K562 (cell line): ENCODE data around the gene TARS2. TPM values are rescaled to one million over a fixed set of nuclear protein-coding genes. Genes with fewer than 3 reads are reported as not detected.
A peak's percentile ranks its signal among the peaks of the same experiment; 100 is the strongest.

ENCODE experiments used
- ATAC-seq: fragments of 200-7000 bp; cut with Tn5 transposase; 3 replicates; pipeline ENCODE4 v1.9.1; 2020; ENCODE audit warnings: moderate library complexity
- Bru-seq: library from RNA; stranded (reverse); fragments of 400-500 nt; gene quantifications from one replicate; lab custom pipeline; 2021; lab: Mats Ljungman, UMichigan
- BruChase-seq, 2 experiments: library from RNA; stranded (reverse); fragments of 400-500 nt; gene quantifications; one replicate each; lab custom pipeline; 2021; lab: Mats Ljungman, UMichigan
- BruUV-seq: library from RNA; stranded (reverse); fragments of 400-500 nt; replicated peaks from 2 replicates; lab custom pipeline; 2021; lab: Mats Ljungman, UMichigan
- CTCF ChIA-PET: fragments of 300-600 bp; formaldehyde crosslinking; extraction: SDS; loops from one replicate; lab custom pipeline; 2021; ENCODE audit warnings: low intra/inter-chr PET ratio; lab: Yijun Ruan, JAX
- POLR2A ChIA-PET: fragments of 300-600, 350-650 bp; sonication (Branson Sonifier 250); formaldehyde crosslinking; extraction: SDS; loops from one replicate; lab custom pipeline; 2021; ENCODE audit warnings: antibody characterized with exemption, inconsistent platforms; lab: Yijun Ruan, JAX
- DNase-seq, 4 experiments: peaks; one replicate each; pipeline versions ENCODE4 v3.0.0 to v3.0.0-alpha.2; 2011 to 2018; ENCODE audit warnings: low spot score in 3 of 4, mixed read lengths in 3 of 4; ENCODE audit errors: extremely low read depth in 1 of 4
- FAIRE-seq: peaks from 2 replicates; lab custom pipeline; 2011; peaks lifted over from hg19 to GRCh38; lab: Jason Lieb, UNC
- H2AFZ ChIP-seq: 2 replicates; pipeline ENCODE4 v1.6.0; 2011; ENCODE audit warnings: low read depth, low read length, control low read depth, inconsistent platforms
- H3K27ac ChIP-seq: fragments of 200-600 bp; 3 replicates; pipeline ENCODE4 v1.8.0; 2011; ENCODE audit warnings: low read depth, mild to moderate bottlenecking, control low read depth, inconsistent platforms, low read length, moderate library complexity, mixed read lengths; ENCODE audit errors: extremely low read depth
- H3K27me3 ChIP-seq, 2 experiments: fragments of 300-600 bp in 1 of 2; 2 replicates in 1 of 2; 3 replicates in 1 of 2; pipeline versions ENCODE4 v1.6.0 to v1.8.0; 2011; ENCODE audit warnings: inconsistent platforms in 2 of 2, low read length in 2 of 2, mild to moderate bottlenecking in 1 of 2, mixed read lengths in 1 of 2, moderate library complexity in 1 of 2; ENCODE audit not compliant: control insufficient read depth in 2 of 2, insufficient read depth in 2 of 2
- H3K36me3 ChIP-seq: fragments of 300-600 bp; 3 replicates; pipeline ENCODE4 v1.8.0; 2011; ENCODE audit warnings: mild to moderate bottlenecking, low read length, inconsistent platforms; ENCODE audit not compliant: control insufficient read depth, insufficient read depth
- H3K4me1 ChIP-seq, 2 experiments: fragments of 200-600 bp in 1 of 2; replicated peaks in 1 of 2; 2 replicates in 1 of 2; 3 replicates in 1 of 2; pipeline versions ENCODE4 v1.5.1 to v1.8.0; 2011; ENCODE audit warnings: inconsistent platforms in 2 of 2, low read length in 2 of 2, mild to moderate bottlenecking in 1 of 2, mixed read lengths in 1 of 2, moderate library complexity in 1 of 2; ENCODE audit not compliant: control insufficient read depth in 2 of 2, insufficient read depth in 2 of 2
- H3K4me2 ChIP-seq: 2 replicates; pipeline ENCODE4 v1.6.1; 2011; ENCODE audit warnings: low read length, control low read depth, inconsistent platforms, mixed read lengths; ENCODE audit not compliant: insufficient read depth
- H3K4me3 ChIP-seq: fragments of 200-600 bp; sonication (generic), shearing (Covaris generic); 2 replicates; pipeline ENCODE4 v1.5.1; 2016; ENCODE audit warnings: control low read depth, inconsistent platforms
- H3K79me2 ChIP-seq: fragments of 200-600 bp; 3 replicates; pipeline ENCODE4 v1.8.0; 2011; ENCODE audit warnings: low read length, inconsistent platforms; ENCODE audit not compliant: control insufficient read depth, insufficient read depth
- H3K9ac ChIP-seq, 2 experiments: 2 replicates each; pipeline versions ENCODE4 v1.6.0 to v1.6.1; 2011; ENCODE audit warnings: low read depth in 2 of 2, low read length in 2 of 2, control low read depth in 1 of 2, inconsistent platforms in 1 of 2, mild to moderate bottlenecking in 1 of 2, mixed read lengths in 1 of 2; ENCODE audit not compliant: insufficient read depth in 1 of 2
- H3K9me1 ChIP-seq: one replicate; pipeline ENCODE4 v1.6.0; 2011; ENCODE audit warnings: inconsistent platforms, mild to moderate bottlenecking, low read length, moderate library complexity; ENCODE audit not compliant: control insufficient read depth, insufficient read depth
- H3K9me3 ChIP-seq: replicated peaks from 2 replicates; pipeline ENCODE4 v1.5.1; 2011; ENCODE audit warnings: low read depth, low read length, inconsistent platforms; ENCODE audit not compliant: control insufficient read depth, insufficient read depth
- H4K20me1 ChIP-seq: replicated peaks from 2 replicates; pipeline ENCODE4 v1.6.1; 2011; ENCODE audit warnings: low read length, inconsistent platforms, mixed read lengths; ENCODE audit not compliant: control insufficient read depth, insufficient read depth
- CBFB ChIP-seq: sonication (generic); formaldehyde crosslinking; IDR thresholded peaks from 2 replicates; pipeline ENCODE4 v1.4.0; 2020; ENCODE audit warnings: mild to moderate bottlenecking, missing genetic modification reagents
- KAT8 ChIP-seq: fragments of 450-650 bp; IDR thresholded peaks from 2 replicates; pipeline ENCODE4 v1.6.1; 2016; ENCODE audit warnings: low read depth, mild to moderate bottlenecking
- KDM5B ChIP-seq: fragments of 200-600 bp; sonication (generic); IDR thresholded peaks from 2 replicates; pipeline ENCODE4 v1.6.1; 2012; ENCODE audit warnings: low read depth, mild to moderate bottlenecking, moderate library complexity, low read length, control low read depth, inconsistent platforms; ENCODE audit not compliant: insufficient replicate concordance
- MAFF ChIP-seq: IDR thresholded peaks from 2 replicates; pipeline ENCODE4 v1.6.1; 2012; ENCODE audit warnings: low read length, improper control_type of control experiment
- POLR2G ChIP-seq: fragments of 200-400 bp; formaldehyde crosslinking; IDR thresholded peaks from 2 replicates; pipeline ENCODE4 v1.6.1; 2017; ENCODE audit warnings: low read depth, mild to moderate bottlenecking, antibody characterized with exemption, low read length, moderate library complexity
- RUNX1 ChIP-seq: sonication (generic); IDR thresholded peaks from 2 replicates; pipeline ENCODE4 v1.6.1; 2016; ENCODE audit warnings: antibody characterized with exemption, low read depth
- SPI1 ChIP-seq: IDR thresholded peaks from 2 replicates; pipeline ENCODE4 v1.6.1; 2011; ENCODE audit warnings: low read depth, low read length, control low read depth, borderline replicate concordance
- ZBTB11 ChIP-seq, 3 experiments: fragments of 200-800 bp in 1 of 3; fragments of 250-450 bp in 1 of 3; fragments of 450-650 bp in 1 of 3; sonication (Bioruptor Pico) in 1 of 3; sonication (Bioruptor generic) in 1 of 3; formaldehyde crosslinking in 1 of 3; IDR thresholded peaks; 2 replicates each; pipeline versions ENCODE4 v1.6.1 to v1.8.0; 2016 to 2022; ENCODE audit warnings: mild to moderate bottlenecking in 2 of 3, missing genetic modification characterization in 2 of 3, missing compliant biosample characterization in 1 of 3, moderate library complexity in 1 of 3
- ZNF133 ChIP-seq: fragments of 250-450 bp; sonication (Bioruptor Pico); IDR thresholded peaks from 2 replicates; pipeline ENCODE4 v1.4.0; 2020; ENCODE audit warnings: mild to moderate bottlenecking
- ZNF589 ChIP-seq: fragments of 200-800 bp; sonication (Bioruptor generic); IDR thresholded peaks from 2 replicates; pipeline ENCODE4 v1.6.1; 2016; ENCODE audit warnings: low read depth, missing genetic modification characterization, missing compliant biosample characterization
- ZNF644 ChIP-seq: fragments of 200-800 bp; sonication (Bioruptor generic); IDR thresholded peaks from 2 replicates; pipeline ENCODE4 v1.6.1; 2016; ENCODE audit warnings: low read depth, missing genetic modification characterization, missing compliant biosample characterization
- WGBS: fragments of 100-300 bp; shearing (Covaris generic); methylation state at CpG from one replicate; pipeline ENCODE4 v1.1.6; 2016; ENCODE audit warnings: low coverage, mixed read lengths; ENCODE audit not compliant: insufficient coverage; ENCODE audit errors: missing lambda C conversion rate; 5-methylcytosine and 5-hydroxymethylcytosine counted together
- in situ Hi-C: fragments of 300-500 bp; cut with MboI; formaldehyde crosslinking; loops from 4 replicates; pipeline ENCODE4 v1.15.0; 2018; ENCODE audit warnings: inconsistent platforms, mixed read lengths
- intact Hi-C: fragments of 100-400 bp; cut with micrococcal nuclease; formaldehyde crosslinking; loops from 2 replicates; pipeline ENCODE4 v1.14.2; 2022
- long read RNA-seq, 3 experiments: library from polyadenylated mRNA in 2 of 3; library from RNA in 1 of 3; unstranded in 2 of 3; stranded (forward) in 1 of 3; transcript quantifications; one replicate each; pipeline ENCODE4 v2.0.0, GENCODE V29; 2019 to 2022
- polyA minus RNA-seq, 3 experiments: library from RNA; depleted of rRNA, polyadenylated mRNA; stranded (reverse); fragments of >200 nt; gene quantifications; 2 replicates each; pipeline ENCODE4 v1.2.3, GENCODE V29; 2011
- polyA plus RNA-seq, 8 experiments: library from polyadenylated mRNA; depleted of rRNA in 4 of 8; stranded (reverse) in 5 of 8; unstranded in 3 of 8; fragments of >200 nt; fragmentation: Nextera tagmentation in 2 of 8; fragmentation: Illumina TruSeq in 1 of 8; extraction: Ambion mirVana in 2 of 8; extraction: Trizol in 1 of 8; gene quantifications; 2 replicates each; pipeline versions ENCODE4 v1.2.1 to v1.2.3, GENCODE V29; 2011 to 2014; ENCODE audit warnings: inconsistent platforms in 1 of 8, missing spikeins in 1 of 8
- total RNA-seq, 7 experiments: library from RNA; depleted of rRNA in 6 of 7; stranded (reverse); fragments of >200 nt in 6 of 7; fragmentation: Illumina TruSeq in 2 of 7; extraction: Trizol in 2 of 7; gene quantifications; 2 replicates each; pipeline versions ENCODE4 v1.2.1 to v1.2.3, GENCODE V29; 2011 to 2021; ENCODE audit warnings: low replicate concordance in 1 of 7

Gene TARS2
- 83.9 and 98.9 TPM in 2 replicates for total RNA-seq (2011; cell fraction: chromatin; rRNA removed; ENCODE audit: low replicate concordance)
- 62.9 and 65.5 TPM in 2 replicates for total RNA-seq (2011; cell fraction: nucleolus; rRNA removed)
- total RNA-seq (2011; cell fraction: nucleoplasm; rRNA removed) = 81.2 and 104 TPM in 2 replicates
- total RNA-seq (2014; rRNA removed) = 40.1 and 41.6 TPM in 2 replicates
- total RNA-seq (2014; rRNA removed; fragmentation: Illumina TruSeq; extraction: Trizol) = 27.5 and 30.3 TPM in 2 replicates
- total RNA-seq (2015; rRNA removed; fragmentation: Illumina TruSeq; extraction: Trizol) = 28.2 TPM in 2 replicates
- total RNA-seq (2021) = 37.1 and 39.4 TPM in 2 replicates
- polyA plus RNA-seq (2011; rRNA removed) = 46.7 and 54.5 TPM in 2 replicates
- 89.9 and 98.0 TPM in 2 replicates for polyA plus RNA-seq (2011; cell fraction: cytosol; rRNA removed)
- polyA plus RNA-seq (2011; cell fraction: nucleus; rRNA removed) = 61.7 and 64.6 TPM in 2 replicates
- polyA plus RNA-seq (2012) = 29.7 and 42.9 TPM in 2 replicates
- 62.5 and 64.2 TPM in 2 replicates for polyA plus RNA-seq (2014; fragmentation: Illumina TruSeq; extraction: Trizol)
- polyA plus RNA-seq (2014; fragmentation: Nextera tagmentation; extraction: Ambion mirVana) = 10 to 100 TPM; 17.0 to 30.1 TPM
- polyA plus RNA-seq (2014; rRNA removed) = 45.5 and 46.3 TPM in 2 replicates
- 40.2 and 45.0 TPM in 2 replicates for polyA minus RNA-seq (2011; rRNA and poly(A)+ RNA removed)
- polyA minus RNA-seq (2011; cell fraction: cytosol; rRNA and poly(A)+ RNA removed) = 25.4 and 31.6 TPM in 2 replicates
- 31.9 and 57.9 TPM in 2 replicates for polyA minus RNA-seq (2011; cell fraction: nucleus; rRNA and poly(A)+ RNA removed)
- percentile 73 among the genes with signal in this experiment for Bru-seq, nascent RNA
- percentile 74 among the genes with signal in this experiment for BruChase-seq, experiment 1, labeled RNA remaining after a 2-hour chase
- percentile 80 among the genes with signal in this experiment for BruChase-seq, experiment 2, labeled RNA remaining after a 6-hour chase
- long read RNA-seq, experiment 1, transcript TARS2-204 (18 exons, 2,729 nt) = major isoform, 69 of 203 reads
- long read RNA-seq, experiment 1, transcript TARS2-214 (16 exons, 2,162 nt) = minor isoform, 10 of 203 reads
- long read RNA-seq, experiment 1, partial matches to known transcripts = 96 of 203 reads
- long read RNA-seq, experiment 1, other reads (novel, unspliced or antisense) = 27 of 203 reads
- long read RNA-seq, experiment 2, transcript TARS2-204 (18 exons, 2,729 nt) = major isoform, 11 of 32 reads
- long read RNA-seq, experiment 2, partial matches to known transcripts = 4 of 32 reads
- long read RNA-seq, experiment 2, other reads (novel, unspliced or antisense) = 15 of 32 reads
- long read RNA-seq, experiment 3, transcript TARS2-204 (18 exons, 2,729 nt) = major isoform, 22 of 39 reads
- long read RNA-seq, experiment 3, partial matches to known transcripts = 2 of 39 reads
- long read RNA-seq, experiment 3, other reads (novel, unspliced or antisense) = 13 of 39 reads

- H3K27ac ChIP-seq = peak within 1 kb of the TSS; percentile 93
- CTCF ChIA-PET = no interaction called here
- ATAC-seq (peak; percentile 100), FAIRE-seq (peak; percentile 98), DNase-seq (peak; percentile 97 to 98 (median 98))
- 1% methylated on average over 30 of the region's 30 CpGs for WGBS
- intact Hi-C loops (loop anchor here (1.0 to 10.0 kb wide), 3 partner anchors 28 to 138 kb away; partner anchors contain the start of genes ENSA and FALEC), in situ Hi-C loops (no loop called here)
- no peaks in the 10 kb centered on the region for H4K20me1 ChIP-seq
- H3K9me1 ChIP-seq = no peaks in the 10 kb centered on the region
- H3K79me2 ChIP-seq = peaks cover 18% of the 10 kb centered on the region
- no peaks in the 10 kb centered on the region for H3K27me3 ChIP-seq
- H2AFZ ChIP-seq = peak within 1 kb of the TSS; percentile 99
- POLR2A ChIA-PET = interaction anchor here (0.6 to 1.5 kb wide), 10 partner anchors 11 to 92 kb away, joined by 3 to 4 read pairs (median 3); partner anchors contain the start of genes FALEC and MCL1
- peak within 1 kb of the TSS; percentile 96 for H3K4me2 ChIP-seq
- peaks cover 3 to 10% of the 10 kb centered on the region in 2 experiments; a peak in 3 of 5 replicates for H3K4me1 ChIP-seq
- H3K9me3 ChIP-seq = no peaks in the 10 kb centered on the region
- peak within 1 kb of the TSS; percentile 74 for H3K4me3 ChIP-seq
- H3K36me3 ChIP-seq = peaks cover 32% of the 10 kb centered on the region
- BruUV-seq = no TSS peak
- peak within 1 kb of the TSS; percentile 90 to 94 for H3K9ac ChIP-seq
- TF ChIP-seq KDM5B = peak; percentile 83
- no peak for TF ChIP-seq ZNF133 (CRISPR knock-in tag)
- TF ChIP-seq ZBTB11 (CRISPR knock-in tag; IDR thresholded peaks at IDR 0.05) = peak; percentile 95 to 100 (median 99)
- no peak; the same call in 1 of the 2 replicates for TF ChIP-seq RUNX1
- peak; percentile 70; the same call in 1 of the 2 replicates for TF ChIP-seq ZNF589 (CRISPR knock-in tag)
- TF ChIP-seq ZNF644 = peak; percentile 62; the same call in 1 of the 2 replicates
- TF ChIP-seq CBFB (CRISPR knock-in tag) = no peak
- TF ChIP-seq SPI1 = no peak
- TF ChIP-seq MAFF = no peak; the same call in 1 of the 2 replicates
- 0 out of 2 replicates have a peak, but pooled peaks have one; percentile 46 for TF ChIP-seq KAT8
- TF ChIP-seq POLR2G = peak; percentile 73
These were observed at the start of gene TARS2 for GRCh38 chr1:150486966-150487762. TSS of gene TARS2 (plus strand) at chr1:150487419. CDS start at chr1:150487451, 32 bp downstream.
